ENCODE measurements around the gene BICDL1.

DNA sequence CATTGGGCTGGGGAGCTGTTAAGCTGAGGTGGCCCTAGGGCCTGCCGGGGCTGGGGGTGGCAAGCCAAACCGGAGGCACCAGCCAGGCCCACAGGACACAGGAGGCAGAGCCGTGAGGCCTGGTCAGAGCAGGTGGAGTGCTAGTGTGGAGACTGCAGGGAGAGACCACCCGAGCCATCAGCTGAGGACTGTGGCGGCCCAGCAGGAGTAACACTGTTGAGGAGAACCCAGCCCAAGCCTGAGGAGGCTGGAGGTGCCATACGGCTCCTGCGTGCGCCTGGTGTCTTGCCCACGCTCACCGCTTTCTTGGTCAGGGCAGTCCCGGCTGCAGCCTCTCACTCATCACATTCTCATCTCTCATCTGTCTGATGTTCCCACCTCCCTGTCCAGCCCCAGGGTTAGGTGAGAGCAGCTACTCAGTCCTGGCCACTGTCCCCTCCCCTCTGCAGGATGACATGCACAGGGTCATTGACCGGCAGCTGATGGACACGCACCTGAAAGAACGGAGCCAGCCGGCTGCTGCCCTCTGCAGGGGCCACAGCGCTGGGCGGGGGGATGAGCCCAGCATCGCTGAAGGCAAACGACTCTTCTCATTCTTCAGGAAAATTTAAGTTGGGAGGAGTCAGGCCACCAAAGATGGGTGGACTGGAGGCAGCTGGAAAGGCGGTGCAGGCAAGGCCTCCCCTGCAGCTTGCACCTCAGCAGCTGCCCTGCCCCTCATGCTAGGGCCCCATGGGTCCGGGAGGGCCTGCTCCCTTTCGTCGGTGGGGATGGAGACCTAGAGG is 103.7 kb downstream of the BICDL1 start:
- TF ChIP-seq, protein P1, sequence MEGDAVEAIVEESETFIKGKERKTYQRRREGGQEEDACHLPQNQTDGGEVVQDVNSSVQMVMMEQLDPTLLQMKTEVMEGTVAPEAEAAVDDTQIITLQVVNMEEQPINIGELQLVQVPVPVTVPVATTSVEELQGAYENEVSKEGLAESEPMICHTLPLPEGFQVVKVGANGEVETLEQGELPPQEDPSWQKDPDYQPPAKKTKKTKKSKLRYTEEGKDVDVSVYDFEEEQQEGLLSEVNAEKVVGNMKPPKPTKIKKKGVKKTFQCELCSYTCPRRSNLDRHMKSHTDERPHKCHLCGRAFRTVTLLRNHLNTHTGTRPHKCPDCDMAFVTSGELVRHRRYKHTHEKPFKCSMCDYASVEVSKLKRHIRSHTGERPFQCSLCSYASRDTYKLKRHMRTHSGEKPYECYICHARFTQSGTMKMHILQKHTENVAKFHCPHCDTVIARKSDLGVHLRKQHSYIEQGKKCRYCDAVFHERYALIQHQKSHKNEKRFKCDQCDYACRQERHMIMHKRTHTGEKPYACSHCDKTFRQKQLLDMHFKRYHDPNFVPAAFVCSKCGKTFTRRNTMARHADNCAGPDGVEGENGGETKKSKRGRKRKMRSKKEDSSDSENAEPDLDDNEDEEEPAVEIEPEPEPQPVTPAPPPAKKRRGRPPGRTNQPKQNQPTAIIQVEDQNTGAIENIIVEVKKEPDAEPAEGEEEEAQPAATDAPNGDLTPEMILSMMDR (conservative IDR thresholded peaks at IDR 0.05 in 1 of 2, IDR thresholded peaks at IDR 0.05 in 1 of 2; ENCODE audit: low read depth in 1 of 2, low read length in 2 of 2): no peak
- TF ChIP-seq EZH2 (IDR thresholded peaks at IDR 0.05; ENCODE audit: low read length, missing control alignments): no peak
